NCI-H510A (cell line): Measurements from ENCODE around the gene ALK.

ENCODE experiments used
- DNase-seq: peaks from one replicate; lab custom pipeline; 2025; lab: John Stamatoyannopoulos, UW

ALK gene

GRCh38 chr2:29196792-29197788, 724.3 kb downstream of the ALK start:
- DNase-seq: peak; percentile 30

- no peak for DNase-seq
Observed at GRCh38 chr2:29195796-29196195, 725.6 kb downstream of the ALK start.

- DNase-seq: no peak
Observed at GRCh38 chr2:29193681-29194080, 727.7 kb downstream of the ALK start.

- no peak for DNase-seq
Observed at GRCh38 chr2:29193111-29193510, 728.3 kb downstream of the ALK start.

- DNase-seq: no peak
Observed at GRCh38 chr2:29192526-29192925, 728.9 kb downstream of the ALK start.

GRCh38 chr2:29191817-29192216, 729.6 kb downstream of the ALK start:
- DNase-seq: no peak

- DNase-seq: no peak
Observed at GRCh38 chr2:29189052-29189451, 732.3 kb downstream of the ALK start.

- no peak for DNase-seq
Observed at GRCh38 chr2:29187926-29188325, 733.5 kb downstream of the ALK start.

GRCh38 chr2:29186817-29187216, 734.6 kb downstream of the ALK start:
- no peak for DNase-seq

- DNase-seq: no peak
Observed at GRCh38 chr2:29184531-29184930, 736.9 kb downstream of the ALK start.

- DNase-seq: no peak
Observed at GRCh38 chr2:29182920-29183319, 738.5 kb downstream of the ALK start.

- DNase-seq: no peak
Observed at GRCh38 chr2:29182334-29182733, 739.1 kb downstream of the ALK start.

- no peak for DNase-seq
Observed at GRCh38 chr2:29175338-29175737, 746.0 kb downstream of the ALK start.

- DNase-seq: no peak
Observed at GRCh38 chr2:29174937-29175336, 746.4 kb downstream of the ALK start.

- DNase-seq: no peak
Observed at GRCh38 chr2:29166242-29167039, 754.9 kb downstream of the ALK start.

GRCh38 chr2:29165362-29166241, 755.8 kb downstream of the ALK start:
- DNase-seq: no peak

GRCh38 chr2:29164091-29164846, 757.1 kb downstream of the ALK start:
- DNase-seq: no peak

GRCh38 chr2:29162204-29162928, 759.0 kb downstream of the ALK start:
- no peak for DNase-seq

GRCh38 chr2:29160184-29160583, 761.2 kb downstream of the ALK start:
- DNase-seq: no peak

- DNase-seq: peak; percentile 33
Observed at GRCh38 chr2:29159125-29159524, 762.3 kb downstream of the ALK start.
